HEK293 (cell line): ENCODE results near the gene GOLGA3.

Experiments used
- CTCF ChIA-PET: fragments of 350-600 bp; formaldehyde crosslinking; extraction: SDS; loops from one replicate; lab custom pipeline; 2021; ENCODE audit warnings: antibody characterized with exemption; lab: Yijun Ruan, JAX
- POLR2A ChIA-PET: fragments of 300-600 bp; formaldehyde crosslinking; extraction: SDS; loops from one replicate; lab custom pipeline; 2020; ENCODE audit warnings: antibody characterized with exemption, inconsistent platforms; lab: Yijun Ruan, JAX
- H3K27ac ChIP-seq: fragments of 200-500 bp; sonication (Bioruptor generic); 2 replicates; pipeline ENCODE4 v1.5.1; 2014; ENCODE audit warnings: low read depth, low read length, control low read depth, inconsistent platforms; ENCODE audit errors: extremely low read depth
- H3K36me3 ChIP-seq, 2 experiments: fragments of 200-500 bp in 1 of 2; sonication (Bioruptor generic) in 1 of 2; 1 replicate in 1 of 2; 2 replicates in 1 of 2; pipeline ENCODE4 v1.5.1; 2014 to 2017; ENCODE audit warnings: inconsistent platforms in 2 of 2, low read length in 2 of 2; ENCODE audit not compliant: control insufficient read depth in 2 of 2, insufficient read depth in 1 of 2
- H3K4me1 ChIP-seq: fragments of 200-500 bp; sonication (Bioruptor generic); 2 replicates; pipeline ENCODE4 v1.5.1; 2014; ENCODE audit warnings: mild to moderate bottlenecking, low read length, inconsistent platforms; ENCODE audit not compliant: control insufficient read depth, insufficient read depth
- H3K4me3 ChIP-seq: 2 replicates; pipeline ENCODE4 v1.5.1; 2011; ENCODE audit warnings: low read depth, mild to moderate bottlenecking, control low read depth, low read length, moderate library complexity
- H3K9me3 ChIP-seq: fragments of 200-500 bp; sonication (Bioruptor generic); 2 replicates; pipeline ENCODE4 v1.5.1; 2014; ENCODE audit warnings: low read depth, low read length, inconsistent platforms; ENCODE audit not compliant: control insufficient read depth, insufficient read depth
- GLIS2 ChIP-seq: fragments of 450-650 bp; formaldehyde crosslinking; IDR thresholded peaks from 2 replicates; pipeline ENCODE4 v1.5.1; 2016; ENCODE audit warnings: missing biosample characterization, missing genetic modification characterization
- KLF8 ChIP-seq: fragments of 450-650 bp; formaldehyde crosslinking; IDR thresholded peaks from 2 replicates; pipeline ENCODE4 v1.5.1; 2016; ENCODE audit warnings: missing biosample characterization, missing genetic modification characterization
- PRDM1 ChIP-seq: fragments of 450-650 bp; formaldehyde crosslinking; IDR thresholded peaks from 2 replicates; pipeline ENCODE4; 2016; ENCODE audit warnings: missing biosample characterization, missing genetic modification characterization
- RBAK ChIP-seq: fragments of 450-650 bp; formaldehyde crosslinking; IDR thresholded peaks from 2 replicates; pipeline ENCODE4 v1.5.1; 2016; ENCODE audit warnings: missing biosample characterization, missing genetic modification characterization
- SALL2 ChIP-seq: fragments of 450-650 bp; formaldehyde crosslinking; IDR thresholded peaks from 2 replicates; pipeline ENCODE4 v1.5.0; 2017; ENCODE audit warnings: missing biosample characterization, mild to moderate bottlenecking, missing genetic modification characterization, borderline replicate concordance
- SCRT1 ChIP-seq: fragments of 450-650 bp; formaldehyde crosslinking; IDR thresholded peaks from 2 replicates; pipeline ENCODE4 v1.5.1; 2016; ENCODE audit warnings: missing biosample characterization, missing genetic modification characterization, borderline replicate concordance
- YY1 ChIP-seq: fragments of 450-650 bp; formaldehyde crosslinking; IDR thresholded peaks from 2 replicates; pipeline ENCODE4 v1.5.1; 2018; ENCODE audit warnings: missing biosample characterization, missing genetic modification characterization
- ZBTB8A ChIP-seq: fragments of 450-650 bp; formaldehyde crosslinking; IDR thresholded peaks from 2 replicates; pipeline ENCODE4 v1.5.1; 2016; ENCODE audit warnings: missing biosample characterization, missing genetic modification characterization
- ZNF114 ChIP-seq: fragments of 450-650 bp; formaldehyde crosslinking; IDR thresholded peaks from 2 replicates; pipeline ENCODE4 v1.5.0; 2017; ENCODE audit warnings: missing biosample characterization, missing genetic modification characterization
- ZNF132 ChIP-seq: fragments of 450-650 bp; formaldehyde crosslinking; IDR thresholded peaks from 2 replicates; pipeline ENCODE4 v1.5.1; 2017; ENCODE audit warnings: missing biosample characterization, missing genetic modification characterization, borderline replicate concordance
- ZNF155 ChIP-seq: fragments of 450-650 bp; formaldehyde crosslinking; IDR thresholded peaks from 2 replicates; pipeline ENCODE4 v1.5.1; 2016; ENCODE audit warnings: missing biosample characterization, missing genetic modification characterization
- ZNF302 ChIP-seq: fragments of 450-650 bp; formaldehyde crosslinking; IDR thresholded peaks from 2 replicates; pipeline ENCODE4 v1.5.1; 2016; ENCODE audit warnings: missing biosample characterization, missing genetic modification characterization, low read depth
- ZNF311 ChIP-seq: fragments of 450-650 bp; formaldehyde crosslinking; IDR thresholded peaks from 2 replicates; pipeline ENCODE4 v1.5.1; 2017; ENCODE audit warnings: missing biosample characterization, missing genetic modification characterization, borderline replicate concordance
- ZNF37A ChIP-seq: fragments of 450-650 bp; IDR thresholded peaks from 2 replicates; pipeline ENCODE4 v1.5.1; 2018; ENCODE audit warnings: missing biosample characterization, missing genetic modification characterization
- ZNF473 ChIP-seq: fragments of 450-650 bp; formaldehyde crosslinking; IDR thresholded peaks from 2 replicates; pipeline ENCODE4 v1.5.1; 2017; ENCODE audit warnings: missing biosample characterization, missing genetic modification characterization
- ZNF558 ChIP-seq: fragments of 450-650 bp; formaldehyde crosslinking; IDR thresholded peaks from 2 replicates; pipeline ENCODE4 v1.5.1; 2016; ENCODE audit warnings: missing biosample characterization, missing genetic modification characterization
- ZSCAN30 ChIP-seq: fragments of 450-650 bp; IDR thresholded peaks from 2 replicates; pipeline ENCODE4 v1.5.1; 2018; ENCODE audit warnings: missing biosample characterization, mild to moderate bottlenecking, missing genetic modification characterization, moderate library complexity
- TF ChIP-seq, protein P1 (sequence below): IDR thresholded peaks from 2 replicates; pipeline ENCODE4 v1.6.1; 2011; ENCODE audit warnings: mild to moderate bottlenecking, low read depth, low read length, borderline replicate concordance
- TF ChIP-seq, protein P2 (sequence below): fragments of 450-650 bp; formaldehyde crosslinking; IDR thresholded peaks from 2 replicates; pipeline ENCODE4 v1.5.1; 2017; ENCODE audit warnings: missing biosample characterization, missing genetic modification characterization
- TF ChIP-seq, protein P3 (sequence below): fragments of 450-650 bp; formaldehyde crosslinking; IDR thresholded peaks from 2 replicates; pipeline ENCODE4 v1.5.1; 2016; ENCODE audit warnings: missing biosample characterization, missing genetic modification characterization

GOLGA3 gene

DNA sequence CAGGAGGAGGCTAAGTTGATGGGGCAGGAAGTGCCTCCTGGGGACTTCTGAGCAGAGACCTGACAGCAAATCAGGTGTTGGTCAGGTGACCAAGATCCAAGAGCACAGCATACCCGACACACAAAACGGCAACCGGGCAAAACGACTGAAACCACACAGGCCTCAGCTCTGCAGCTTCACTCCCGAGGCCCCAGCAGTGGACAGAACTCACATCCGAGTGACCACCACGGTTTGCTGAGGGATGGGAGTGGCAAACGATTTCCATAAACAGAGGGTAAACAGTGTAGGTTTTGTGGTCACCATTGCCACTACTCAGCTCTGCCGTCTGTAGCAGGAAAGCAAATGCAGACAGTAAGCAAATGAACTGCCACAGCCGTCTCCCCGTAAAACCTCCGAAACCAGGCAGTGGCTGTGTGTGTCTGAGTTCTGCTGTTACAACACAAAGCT, 44.3 kb upstream of the GOLGA3 start:
- H3K9me3 ChIP-seq: no peaks in the 10 kb centered on the region
- no peak overlapping the region for H3K27ac ChIP-seq
- POLR2A ChIA-PET: no interaction called here
- H3K4me3 ChIP-seq: no peak overlapping the region
- CTCF ChIA-PET: interaction anchor here (0.6 kb wide), 2 partner anchors 14 to 104 kb away, joined by 3 to 4 read pairs; no protein-coding TSS in a partner anchor
- TF ChIP-seq ZNF155 (tag by site-specific recombination) (no peak), ZSCAN30 (tag by site-specific recombination) (no peak), ZNF302 (tag by site-specific recombination) (no peak), RBAK (no peak), SALL2 (tag by site-specific recombination) (no peak), GLIS2 (tag by site-specific recombination) (no peak), ZNF311 (tag by site-specific recombination) (no peak), ZNF132 (tag by site-specific recombination) (no peak), SCRT1 (no peak)
- H3K36me3 ChIP-seq: peaks cover 21 to 84% of the 10 kb centered on the region in 2 experiments
- H3K4me1 ChIP-seq: no peaks in the 10 kb centered on the region

DNA sequence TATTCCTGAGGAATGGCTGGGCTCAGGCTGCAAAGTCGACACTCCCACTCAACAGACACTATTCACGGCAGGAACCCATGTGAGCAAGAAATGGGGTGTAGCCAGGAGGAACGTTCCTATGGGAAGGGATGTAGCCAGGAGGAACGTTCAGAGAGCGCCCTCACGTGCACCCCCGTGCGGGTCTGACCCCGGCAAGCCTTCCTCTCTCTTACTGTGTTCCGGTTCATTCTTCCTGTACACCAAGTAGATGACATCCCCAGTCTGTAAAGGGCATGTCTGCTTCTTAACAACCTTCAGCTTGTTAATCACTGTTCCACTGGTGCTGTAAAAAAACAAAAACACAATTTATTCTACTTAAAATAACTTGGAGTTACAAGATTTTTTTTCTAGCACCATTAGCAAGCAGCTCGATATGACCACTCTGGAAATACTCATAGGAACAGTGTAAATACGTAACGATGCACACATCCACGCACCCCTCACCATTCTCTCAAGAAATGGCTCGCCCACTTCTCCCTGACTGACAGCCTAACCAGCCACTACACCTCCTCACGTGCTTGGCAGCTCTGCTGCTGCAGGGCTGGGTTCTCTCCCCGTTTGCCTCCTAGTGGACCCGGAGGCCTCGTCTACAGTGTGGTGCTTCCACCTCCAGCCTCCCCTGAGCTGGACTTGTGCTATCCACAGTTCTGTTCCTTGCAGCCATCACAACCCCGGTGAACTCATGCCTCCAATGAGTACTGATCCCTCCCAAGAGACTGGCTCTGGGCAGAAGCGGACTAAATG, 43.6 kb upstream of the GOLGA3 start:
- Histone ChIP-seq H3K27ac (no peak overlapping the region), H3K4me3 (no peak overlapping the region), H3K4me1 (no peaks in the 10 kb centered on the region)
- CTCF ChIA-PET: interaction anchor here (0.6 kb wide), 2 partner anchors 13 to 103 kb away, joined by 3 to 4 read pairs; no protein-coding TSS in a partner anchor
- no peak for TF ChIP-seq YY1 (tag by site-specific recombination)
- TF ChIP-seq KLF8 (tag by site-specific recombination): no peak
- TF ChIP-seq ZNF473 (tag by site-specific recombination): no peak
- no peak for TF ChIP-seq ZBTB8A (tag by site-specific recombination)
- TF ChIP-seq PRDM1 (tag by site-specific recombination): no peak
- TF ChIP-seq, protein P1, sequence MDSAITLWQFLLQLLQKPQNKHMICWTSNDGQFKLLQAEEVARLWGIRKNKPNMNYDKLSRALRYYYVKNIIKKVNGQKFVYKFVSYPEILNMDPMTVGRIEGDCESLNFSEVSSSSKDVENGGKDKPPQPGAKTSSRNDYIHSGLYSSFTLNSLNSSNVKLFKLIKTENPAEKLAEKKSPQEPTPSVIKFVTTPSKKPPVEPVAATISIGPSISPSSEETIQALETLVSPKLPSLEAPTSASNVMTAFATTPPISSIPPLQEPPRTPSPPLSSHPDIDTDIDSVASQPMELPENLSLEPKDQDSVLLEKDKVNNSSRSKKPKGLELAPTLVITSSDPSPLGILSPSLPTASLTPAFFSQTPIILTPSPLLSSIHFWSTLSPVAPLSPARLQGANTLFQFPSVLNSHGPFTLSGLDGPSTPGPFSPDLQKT: no peak
- TF ChIP-seq, protein P2, sequence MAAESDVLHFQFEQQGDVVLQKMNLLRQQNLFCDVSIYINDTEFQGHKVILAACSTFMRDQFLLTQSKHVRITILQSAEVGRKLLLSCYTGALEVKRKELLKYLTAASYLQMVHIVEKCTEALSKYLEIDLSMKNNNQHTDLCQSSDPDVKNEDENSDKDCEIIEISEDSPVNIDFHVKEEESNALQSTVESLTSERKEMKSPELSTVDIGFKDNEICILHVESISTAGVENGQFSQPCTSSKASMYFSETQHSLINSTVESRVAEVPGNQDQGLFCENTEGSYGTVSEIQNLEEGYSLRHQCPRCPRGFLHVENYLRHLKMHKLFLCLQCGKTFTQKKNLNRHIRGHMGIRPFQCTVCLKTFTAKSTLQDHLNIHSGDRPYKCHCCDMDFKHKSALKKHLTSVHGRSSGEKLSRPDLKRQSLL (tag by site-specific recombination): no peak
- TF ChIP-seq ZNF558 (tag by site-specific recombination): no peak
- no peak for TF ChIP-seq ZNF114 (tag by site-specific recombination)
- no peak for TF ChIP-seq ZNF37A (tag by site-specific recombination)
- TF ChIP-seq, protein P3, sequence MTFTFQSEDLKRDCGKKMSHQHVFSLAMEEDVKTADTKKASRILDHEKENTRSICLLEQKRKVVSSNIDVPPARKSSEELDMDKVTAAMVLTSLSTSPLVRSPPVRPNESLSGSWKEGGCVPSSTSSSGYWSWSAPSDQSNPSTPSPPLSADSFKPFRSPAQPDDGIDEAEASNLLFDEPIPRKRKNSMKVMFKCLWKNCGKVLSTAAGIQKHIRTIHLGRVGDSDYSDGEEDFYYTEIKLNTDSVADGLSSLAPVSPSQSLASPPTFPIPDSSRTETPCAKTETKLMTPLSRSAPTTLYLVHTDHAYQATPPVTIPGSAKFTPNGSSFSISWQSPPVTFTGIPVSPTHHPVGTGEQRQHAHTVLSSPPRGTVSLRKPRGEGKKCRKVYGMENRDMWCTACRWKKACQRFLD (tag by site-specific recombination): no peak
- TF ChIP-seq, all 188 proteins: peak for 0
- Histone ChIP-seq H3K36me3 (peaks cover 21 to 86% of the 10 kb centered on the region in 2 experiments), H3K9me3 (no peaks in the 10 kb centered on the region)
- POLR2A ChIA-PET: no interaction called here
